ENCODE results near the gene USP53. TPM values are rescaled to one million over a fixed set of nuclear protein-coding genes. Genes with fewer than 3 reads are reported as not detected.
A peak's percentile ranks its signal among the peaks of the same experiment; 100 is the strongest.
"Not testable (repeated sequence)": the region's sequence is repeated elsewhere in the genome, so short reads cannot be mapped to it uniquely, and the experiment has no call there.

USP53 gene
- total RNA-seq, 3 donors from 2014 or later = 11.8 to 12.4 (median 12.1) TPM

DNA sequence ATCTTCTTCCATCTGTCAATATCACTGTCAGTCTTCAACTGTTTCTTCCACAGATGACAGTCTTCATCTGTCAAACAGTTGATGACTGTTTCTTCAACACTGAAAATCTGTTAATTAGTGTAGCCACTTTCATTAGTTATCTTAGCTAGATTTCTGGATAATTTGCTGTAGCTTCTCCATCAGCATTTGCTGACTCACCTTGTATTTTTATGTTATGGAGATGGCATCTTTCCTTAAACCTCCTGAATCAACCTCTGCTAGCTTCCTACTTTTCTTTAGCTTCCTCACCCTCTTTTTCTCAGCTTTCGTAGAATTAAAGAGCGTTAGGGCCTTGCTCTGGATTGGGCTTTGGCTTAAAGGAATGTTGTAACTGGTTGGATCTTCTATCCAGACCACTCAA lies 25.1 kb downstream of the USP53 start:
- Mint-ChIP-seq H3K4me3 (no peak overlapping the region), H3K36me3 (ENCODE audit: insufficient read depth) (peaks cover 36% of the 10 kb centered on the region), H3K27me3 (ENCODE audit: low read depth) (no peaks in the 10 kb centered on the region), H3K9me3 (no peaks in the 10 kb centered on the region), H3K4me1 (ENCODE audit: low read depth) (peaks cover 32% of the 10 kb centered on the region)
- ATAC-seq (peak; percentile 5 to 8), DNase-seq (no peak)

- no peaks in the 10 kb centered on the region for H3K9me3 Mint-ChIP-seq
- H3K4me1 Mint-ChIP-seq (ENCODE audit: low read depth) = peaks cover 27% of the 10 kb centered on the region
- H3K36me3 Mint-ChIP-seq (ENCODE audit: insufficient read depth) = peaks cover 36% of the 10 kb centered on the region
- no peak for DNase-seq
- peak overlapping the region; percentile 31 for H3K4me3 Mint-ChIP-seq
- no peaks in the 10 kb centered on the region for H3K27me3 Mint-ChIP-seq (ENCODE audit: low read depth)
- ATAC-seq = peak; percentile 96 to 98
These were observed 25.7 kb downstream of the USP53 start for GRCh38 chr4:119238068-119238722.

- H3K36me3 Mint-ChIP-seq (ENCODE audit: insufficient read depth) = peaks cover 38% of the 10 kb centered on the region
These were observed 27.6 kb downstream of the USP53 start for GRCh38 chr4:119240128-119240527.

DNA sequence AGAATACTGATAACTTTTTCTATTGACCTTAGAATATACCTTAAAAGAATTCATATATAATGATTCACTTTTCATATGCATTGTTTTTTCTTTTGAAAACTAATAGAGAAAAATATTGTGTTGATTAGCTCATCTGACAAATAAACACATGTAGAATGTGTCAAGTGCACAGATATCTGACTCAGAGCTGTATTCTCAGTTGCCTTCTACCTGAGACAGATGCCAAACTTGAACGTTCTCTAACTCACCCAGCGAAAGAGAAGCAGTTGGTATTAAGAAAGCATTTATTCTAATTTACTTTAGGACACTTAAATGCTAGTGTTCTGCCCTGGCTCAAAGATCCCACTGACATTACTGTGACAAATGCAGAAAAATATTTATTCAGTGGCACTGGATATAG lies 28.1 kb downstream of the USP53 start:
- H3K4me1 Mint-ChIP-seq (ENCODE audit: low read depth) = peaks cover 17% of the 10 kb centered on the region
- no peak for ATAC-seq
- no peak for DNase-seq

More at GRCh38 chr4:119240128-119240527, 27.6 kb downstream of the USP53 start:
- no peak overlapping the region for H3K4me3 Mint-ChIP-seq
- H3K27me3 Mint-ChIP-seq (ENCODE audit: low read depth) = no peaks in the 10 kb centered on the region
- DNase-seq = no peak
- peaks cover 17% of the 10 kb centered on the region for H3K4me1 Mint-ChIP-seq (ENCODE audit: low read depth)
- ATAC-seq = no peak
- no peaks in the 10 kb centered on the region for H3K9me3 Mint-ChIP-seq

GRCh38 chr4:119242417-119242816 lies 29.9 kb downstream of the USP53 start:
- DNase-seq = no peak
- Mint-ChIP-seq H3K9me3 (no peaks in the 10 kb centered on the region), H3K4me1 (ENCODE audit: low read depth) (peaks cover 11% of the 10 kb centered on the region), H3K27me3 (ENCODE audit: low read depth) (no peaks in the 10 kb centered on the region), H3K4me3 (no peak overlapping the region), H3K36me3 (ENCODE audit: insufficient read depth) (peaks cover 34% of the 10 kb centered on the region)
- no peak for ATAC-seq

More for the DNA sequence above, 28.1 kb downstream of the USP53 start:
- H3K9me3 Mint-ChIP-seq = no peaks in the 10 kb centered on the region
- peaks cover 36% of the 10 kb centered on the region for H3K36me3 Mint-ChIP-seq (ENCODE audit: insufficient read depth)
- H3K27me3 Mint-ChIP-seq (ENCODE audit: low read depth) = no peaks in the 10 kb centered on the region
- H3K4me3 Mint-ChIP-seq = no peak overlapping the region

DNA sequence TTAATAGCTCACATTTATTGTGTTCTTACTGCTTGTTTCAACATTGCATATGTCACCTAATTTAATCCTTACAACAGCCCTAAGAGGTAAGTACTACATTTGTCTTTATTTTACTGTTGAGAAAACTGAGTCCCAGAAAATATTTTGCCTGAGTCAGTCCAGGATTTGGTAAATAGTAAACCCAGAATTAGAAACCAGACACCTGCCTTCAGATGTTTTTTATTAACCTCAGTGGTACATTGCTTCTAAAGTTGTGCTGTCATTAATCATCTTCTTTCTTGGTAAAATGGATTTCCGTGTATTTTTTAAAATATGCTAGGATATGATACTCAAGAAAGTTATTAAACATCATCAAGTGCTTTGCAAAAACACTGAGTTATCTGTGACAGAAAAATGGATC lies 31.4 kb downstream of the USP53 start:
- DNase-seq (no peak), ATAC-seq (no peak)
- Mint-ChIP-seq H3K27me3 (ENCODE audit: low read depth) (no peaks in the 10 kb centered on the region), H3K36me3 (ENCODE audit: insufficient read depth) (peaks cover 35% of the 10 kb centered on the region), H3K4me1 (ENCODE audit: low read depth) (no peaks in the 10 kb centered on the region), H3K9me3 (no peaks in the 10 kb centered on the region), H3K4me3 (no peak overlapping the region)

DNA sequence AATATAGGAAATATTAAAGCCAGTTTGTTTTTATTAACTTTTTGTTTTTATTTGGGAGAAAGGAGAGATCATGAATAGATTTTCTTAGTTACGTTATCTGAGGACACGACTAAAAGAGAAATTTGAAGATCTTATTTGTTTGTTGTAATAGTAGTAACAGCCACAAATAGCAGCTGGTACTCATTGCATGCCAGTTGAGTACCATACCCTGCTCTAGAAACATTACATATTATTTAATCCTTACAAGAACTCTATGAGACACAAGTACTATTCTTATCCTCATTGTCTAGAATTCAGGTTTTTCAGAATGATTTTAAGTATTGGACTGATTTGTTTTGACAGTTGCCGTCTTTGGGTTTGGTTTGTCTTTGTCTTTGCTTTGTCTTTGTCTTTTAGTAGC lies 31.8 kb downstream of the USP53 start:
- no peaks in the 10 kb centered on the region for H3K9me3 Mint-ChIP-seq

DNA sequence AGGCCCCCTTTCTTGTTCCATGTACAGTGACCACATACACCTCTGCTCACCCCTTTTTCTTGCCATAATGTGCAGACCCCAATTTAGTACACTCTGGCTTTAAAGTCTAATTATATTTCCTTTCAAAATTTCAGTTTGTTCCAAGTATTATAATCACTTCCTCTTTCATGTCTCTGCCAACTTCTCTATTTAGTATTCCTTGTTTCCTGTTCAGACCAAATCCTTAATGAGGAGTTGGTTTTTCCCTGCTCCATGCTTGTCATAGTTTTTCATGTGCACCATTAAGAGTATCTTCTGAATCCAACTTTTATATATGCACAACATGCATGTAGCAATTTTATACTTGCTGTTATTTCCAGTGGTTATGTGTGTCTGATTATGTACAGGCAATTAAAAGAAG lies 32.3 kb downstream of the USP53 start:
- ATAC-seq (no peak), DNase-seq (no peak)
- Mint-ChIP-seq H3K4me3 (no peak overlapping the region), H3K4me1 (ENCODE audit: low read depth) (no peaks in the 10 kb centered on the region), H3K9me3 (no peaks in the 10 kb centered on the region), H3K36me3 (ENCODE audit: insufficient read depth) (peaks cover 34% of the 10 kb centered on the region), H3K27me3 (ENCODE audit: low read depth) (no peaks in the 10 kb centered on the region)

More for the DNA sequence above, 31.8 kb downstream of the USP53 start:
- DNase-seq = no peak
- Mint-ChIP-seq H3K4me1 (ENCODE audit: low read depth) (no peaks in the 10 kb centered on the region), H3K27me3 (ENCODE audit: low read depth) (no peaks in the 10 kb centered on the region), H3K36me3 (ENCODE audit: insufficient read depth) (peaks cover 33% of the 10 kb centered on the region), H3K4me3 (no peak overlapping the region)
- no peak for ATAC-seq

- no peak for ATAC-seq
- H3K4me1 Mint-ChIP-seq (ENCODE audit: low read depth) = no peaks in the 10 kb centered on the region
- H3K36me3 Mint-ChIP-seq (ENCODE audit: insufficient read depth) = peaks cover 36% of the 10 kb centered on the region
- no peak overlapping the region for H3K4me3 Mint-ChIP-seq
- DNase-seq = no peak
- no peaks in the 10 kb centered on the region for H3K27me3 Mint-ChIP-seq (ENCODE audit: low read depth)
- H3K9me3 Mint-ChIP-seq = no peaks in the 10 kb centered on the region
These were observed 33.7 kb downstream of the USP53 start for GRCh38 chr4:119246177-119246733.

GRCh38 chr4:119251037-119251436 lies 38.5 kb downstream of the USP53 start:
- H3K27me3 Mint-ChIP-seq (ENCODE audit: low read depth); ATAC-seq; H3K4me3 Mint-ChIP-seq; DNase-seq; H3K4me1 Mint-ChIP-seq (ENCODE audit: low read depth): not testable (repeated sequence)
- Mint-ChIP-seq H3K9me3 (peaks cover 14% of the 10 kb centered on the region), H3K36me3 (ENCODE audit: insufficient read depth) (peaks cover 59% of the 10 kb centered on the region)

DNA sequence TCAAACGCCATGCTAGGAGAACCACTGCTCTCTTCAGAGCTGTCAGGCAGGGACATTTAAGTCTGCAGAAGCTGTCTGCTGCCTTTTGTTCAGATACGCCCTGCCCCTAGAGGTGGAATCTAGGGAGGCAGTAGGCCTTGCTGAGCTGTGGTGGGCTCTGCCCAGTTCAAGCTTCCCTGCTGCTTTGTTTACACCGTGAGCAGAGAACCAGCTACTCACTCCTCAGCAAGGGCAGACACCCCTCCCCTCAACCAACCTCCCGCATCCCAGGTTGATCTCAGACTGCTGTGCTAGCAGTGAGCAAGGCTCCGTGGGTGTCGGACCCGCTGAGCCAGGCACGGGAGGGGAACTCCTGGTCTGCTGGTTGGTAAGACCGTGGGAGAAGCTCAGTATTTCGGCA lies 42.7 kb downstream of the USP53 start:
- Mint-ChIP-seq H3K36me3 (ENCODE audit: insufficient read depth) (peaks cover 45% of the 10 kb centered on the region), H3K9me3 (peaks cover 14% of the 10 kb centered on the region)
- not testable (repeated sequence) for ATAC-seq; DNase-seq; H3K27me3 Mint-ChIP-seq (ENCODE audit: low read depth); H3K4me3 Mint-ChIP-seq; H3K4me1 Mint-ChIP-seq (ENCODE audit: low read depth)

- H3K4me1 Mint-ChIP-seq (ENCODE audit: low read depth) = no peaks in the 10 kb centered on the region
- ATAC-seq (no peak), DNase-seq (no peak)
- no peak overlapping the region for H3K4me3 Mint-ChIP-seq
- no peaks in the 10 kb centered on the region for H3K27me3 Mint-ChIP-seq (ENCODE audit: low read depth)
- no peaks in the 10 kb centered on the region for H3K9me3 Mint-ChIP-seq
- peaks cover 13% of the 10 kb centered on the region for H3K36me3 Mint-ChIP-seq (ENCODE audit: insufficient read depth)
These were observed 48.0 kb downstream of the USP53 start for GRCh38 chr4:119260528-119260927.

GRCh38 chr4:119261986-119262385 lies 49.5 kb downstream of the USP53 start:
- no peak for ATAC-seq
- H3K36me3 Mint-ChIP-seq (ENCODE audit: insufficient read depth) = peaks cover 24% of the 10 kb centered on the region
- H3K9me3 Mint-ChIP-seq = no peaks in the 10 kb centered on the region
- H3K4me1 Mint-ChIP-seq (ENCODE audit: low read depth) = peaks cover 7% of the 10 kb centered on the region
- DNase-seq = no peak
- no peak overlapping the region for H3K4me3 Mint-ChIP-seq
- H3K27me3 Mint-ChIP-seq (ENCODE audit: low read depth) = no peaks in the 10 kb centered on the region

DNA sequence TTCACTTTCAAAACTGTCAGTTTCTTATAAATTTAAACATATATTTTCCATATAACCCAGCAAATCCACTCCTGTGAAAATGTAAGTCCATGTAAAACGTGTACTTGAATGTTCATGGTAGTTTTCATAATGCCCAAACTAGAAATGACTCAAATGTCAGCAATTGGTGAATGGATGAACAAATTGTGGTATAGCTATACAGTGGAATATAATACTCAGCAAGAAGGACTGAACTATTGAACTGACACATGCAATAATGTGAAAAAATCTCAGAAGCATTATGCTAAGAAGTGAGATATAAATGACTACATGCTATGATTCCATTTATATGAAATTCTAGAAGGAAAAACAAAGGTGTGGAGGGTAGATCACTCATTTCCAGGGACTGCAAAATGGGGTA lies 52.2 kb downstream of the USP53 start:
- no peak for DNase-seq
- Mint-ChIP-seq H3K4me3 (no peak overlapping the region), H3K36me3 (ENCODE audit: insufficient read depth) (peaks cover 21% of the 10 kb centered on the region), H3K9me3 (no peaks in the 10 kb centered on the region), H3K4me1 (ENCODE audit: low read depth) (peaks cover 7% of the 10 kb centered on the region), H3K27me3 (ENCODE audit: low read depth) (no peaks in the 10 kb centered on the region)
- ATAC-seq = peak; percentile 43 to 54

DNA sequence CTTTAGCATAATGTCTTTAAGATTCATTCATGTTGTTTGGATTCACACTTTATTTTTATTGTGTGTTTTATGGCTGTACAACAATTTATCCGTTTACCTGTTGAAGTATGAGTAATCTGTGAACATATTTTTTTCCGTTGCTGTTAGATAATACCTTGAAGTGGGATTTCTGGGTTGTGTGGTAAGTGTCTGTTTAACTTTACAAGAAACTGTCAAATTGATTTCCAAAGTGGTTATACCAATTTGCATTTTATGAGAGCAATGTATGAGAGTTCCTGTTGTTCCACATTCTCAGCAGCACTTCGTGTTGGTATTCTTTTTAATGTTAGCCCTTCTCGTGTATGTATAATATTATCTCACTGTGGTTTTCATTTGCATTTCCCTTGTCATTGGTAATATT lies 53.6 kb downstream of the USP53 start:
- no peak overlapping the region for H3K4me3 Mint-ChIP-seq
- peaks cover 7% of the 10 kb centered on the region for H3K4me1 Mint-ChIP-seq (ENCODE audit: low read depth)
- no peaks in the 10 kb centered on the region for H3K27me3 Mint-ChIP-seq (ENCODE audit: low read depth)
- DNase-seq = no peak
- H3K9me3 Mint-ChIP-seq = no peaks in the 10 kb centered on the region
- peaks cover 23% of the 10 kb centered on the region for H3K36me3 Mint-ChIP-seq (ENCODE audit: insufficient read depth)
- ATAC-seq = no peak

Data from activated T-cell treated with anti-CD3 and anti-CD28 coated beads, Interleukin-2, amount 50 U/mL, for 4 hours (primary cell).